Measurements from ENCODE around the gene CACNA1D.

Gene CACNA1D

GRCh38 chr3:53694046-53694445 is 199.6 kb downstream of the CACNA1D start:
- no peak overlapping the region for H3K27ac ChIP-seq
- TF ChIP-seq ZFX (IDR thresholded peaks at IDR 0.05; ENCODE audit: borderline replicate concordance) (no peak), CTCF (IDR thresholded peaks at IDR 0.05) (no peak)

- H3K27ac ChIP-seq: no peak overlapping the region
- no peak for TF ChIP-seq CTCF (IDR thresholded peaks at IDR 0.05)
- no peak for TF ChIP-seq ZFX (IDR thresholded peaks at IDR 0.05; ENCODE audit: borderline replicate concordance)
Observed at GRCh38 chr3:53694666-53695323, 200.4 kb downstream of the CACNA1D start.

- TF ChIP-seq CTCF (IDR thresholded peaks at IDR 0.05) (no peak), ZFX (IDR thresholded peaks at IDR 0.05; ENCODE audit: borderline replicate concordance) (no peak)
- no peak overlapping the region for H3K27ac ChIP-seq
Observed at GRCh38 chr3:53695324-53695690, 200.9 kb downstream of the CACNA1D start.

- no peak overlapping the region for H3K27ac ChIP-seq
- TF ChIP-seq CTCF (IDR thresholded peaks at IDR 0.05) (no peak), ZFX (IDR thresholded peaks at IDR 0.05; ENCODE audit: borderline replicate concordance) (no peak)
Observed at GRCh38 chr3:53696401-53697172, 202.2 kb downstream of the CACNA1D start.

- no peak overlapping the region for H3K27ac ChIP-seq
- TF ChIP-seq CTCF (IDR thresholded peaks at IDR 0.05): no peak
Observed at GRCh38 chr3:53700441-53700840, 206.0 kb downstream of the CACNA1D start.

GRCh38 chr3:53702776-53703530 is 208.5 kb downstream of the CACNA1D start:
- no peak overlapping the region for H3K27ac ChIP-seq
- TF ChIP-seq CTCF (IDR thresholded peaks at IDR 0.05): no peak
- no peak for TF ChIP-seq ZFX (IDR thresholded peaks at IDR 0.05; ENCODE audit: borderline replicate concordance)
